PFSK-1 (cell line): Measurements from ENCODE around the gene GRIN2A.

Experiments
- FOXP2 ChIP-seq: optimal IDR thresholded peaks from 2 replicates; pipeline ENCODE3; 2011; ENCODE audit warnings: borderline replicate concordance, control low read depth, inconsistent platforms; ENCODE audit not compliant: insufficient read depth; ENCODE audit errors: extremely low read length, extremely low read depth
- POLR2AphosphoS5 ChIP-seq: IDR thresholded peaks from 2 replicates; pipeline ENCODE4 v1.6.1; 2012; ENCODE audit warnings: low read depth, mild to moderate bottlenecking, control low read depth, low read length, moderate library complexity
- SIN3A ChIP-seq: IDR thresholded peaks from 2 replicates; pipeline ENCODE4 v1.6.1; 2012; ENCODE audit warnings: mild to moderate bottlenecking, low read length, moderate library complexity, borderline replicate concordance; ENCODE audit not compliant: insufficient read depth
- TAF1 ChIP-seq: IDR thresholded peaks from 2 replicates; pipeline ENCODE4 v1.6.1; 2012; ENCODE audit warnings: low read length, control low read depth, borderline replicate concordance; ENCODE audit not compliant: insufficient read depth
- TF ChIP-seq, protein P1 (sequence below), 2 experiments: IDR thresholded peaks; 2 replicates each; pipeline versions ENCODE4 v1.6.1 to v1.8.0; 2011 to 2012; ENCODE audit warnings: low read depth in 2 of 2, low read length in 2 of 2, control low read depth in 1 of 2, inconsistent platforms in 1 of 2, mild to moderate bottlenecking in 1 of 2, moderate library complexity in 1 of 2; ENCODE audit not compliant: insufficient read depth in 1 of 2

DNA sequence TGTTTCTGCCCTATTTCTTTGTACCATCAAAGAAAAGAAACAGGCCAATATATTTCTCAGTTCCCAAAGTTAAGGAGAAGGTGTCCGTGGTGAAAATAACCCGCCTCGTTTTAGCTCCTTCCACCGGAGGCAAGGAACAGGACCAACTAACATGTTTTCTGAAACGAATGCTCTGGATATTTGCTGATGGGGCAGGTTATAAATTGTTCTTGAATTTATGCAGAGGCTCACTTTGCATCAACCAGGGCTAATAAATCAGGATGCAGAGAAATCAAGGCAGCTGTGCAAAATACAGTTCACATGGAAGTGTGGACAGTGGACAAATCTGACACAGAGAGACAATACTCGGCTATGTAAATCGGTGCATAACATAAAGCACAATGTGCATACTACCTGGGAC is 189.8 kb downstream of the GRIN2A start:
- TF ChIP-seq TAF1 (no peak), POLR2AphosphoS5 (no peak), SIN3A (no peak), FOXP2 (no peak)
- TF ChIP-seq, protein P1, sequence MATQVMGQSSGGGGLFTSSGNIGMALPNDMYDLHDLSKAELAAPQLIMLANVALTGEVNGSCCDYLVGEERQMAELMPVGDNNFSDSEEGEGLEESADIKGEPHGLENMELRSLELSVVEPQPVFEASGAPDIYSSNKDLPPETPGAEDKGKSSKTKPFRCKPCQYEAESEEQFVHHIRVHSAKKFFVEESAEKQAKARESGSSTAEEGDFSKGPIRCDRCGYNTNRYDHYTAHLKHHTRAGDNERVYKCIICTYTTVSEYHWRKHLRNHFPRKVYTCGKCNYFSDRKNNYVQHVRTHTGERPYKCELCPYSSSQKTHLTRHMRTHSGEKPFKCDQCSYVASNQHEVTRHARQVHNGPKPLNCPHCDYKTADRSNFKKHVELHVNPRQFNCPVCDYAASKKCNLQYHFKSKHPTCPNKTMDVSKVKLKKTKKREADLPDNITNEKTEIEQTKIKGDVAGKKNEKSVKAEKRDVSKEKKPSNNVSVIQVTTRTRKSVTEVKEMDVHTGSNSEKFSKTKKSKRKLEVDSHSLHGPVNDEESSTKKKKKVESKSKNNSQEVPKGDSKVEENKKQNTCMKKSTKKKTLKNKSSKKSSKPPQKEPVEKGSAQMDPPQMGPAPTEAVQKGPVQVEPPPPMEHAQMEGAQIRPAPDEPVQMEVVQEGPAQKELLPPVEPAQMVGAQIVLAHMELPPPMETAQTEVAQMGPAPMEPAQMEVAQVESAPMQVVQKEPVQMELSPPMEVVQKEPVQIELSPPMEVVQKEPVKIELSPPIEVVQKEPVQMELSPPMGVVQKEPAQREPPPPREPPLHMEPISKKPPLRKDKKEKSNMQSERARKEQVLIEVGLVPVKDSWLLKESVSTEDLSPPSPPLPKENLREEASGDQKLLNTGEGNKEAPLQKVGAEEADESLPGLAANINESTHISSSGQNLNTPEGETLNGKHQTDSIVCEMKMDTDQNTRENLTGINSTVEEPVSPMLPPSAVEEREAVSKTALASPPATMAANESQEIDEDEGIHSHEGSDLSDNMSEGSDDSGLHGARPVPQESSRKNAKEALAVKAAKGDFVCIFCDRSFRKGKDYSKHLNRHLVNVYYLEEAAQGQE (IDR thresholded peaks at IDR 0.05; ENCODE audit: insufficient read depth in 1 of 2, low read depth in 2 of 2, low read length in 2 of 2) = no peak
